Testis (tissue), 2 donors: ENCODE data around the gene GABRA4.

Source experiments
- POLR2A ChIP-seq: fragments of 450-650 bp; IDR thresholded peaks from one replicate; pipeline ENCODE4 v1.6.1; 2017; ENCODE audit warnings: antibody characterized with exemption, mild to moderate bottlenecking, moderate library complexity
- TF ChIP-seq, protein P1 (sequence below), 3 experiments: fragments of 450-650 bp in 2 of 3; fragments of 200-600 bp in 1 of 3; sonication (generic) in 1 of 3; IDR thresholded peaks; one replicate each; pipeline ENCODE4 v1.5.1; 2016 to 2019; ENCODE audit warnings: antibody characterized with exemption in 3 of 3, mild to moderate bottlenecking in 2 of 3, moderate library complexity in 1 of 3

DNA sequence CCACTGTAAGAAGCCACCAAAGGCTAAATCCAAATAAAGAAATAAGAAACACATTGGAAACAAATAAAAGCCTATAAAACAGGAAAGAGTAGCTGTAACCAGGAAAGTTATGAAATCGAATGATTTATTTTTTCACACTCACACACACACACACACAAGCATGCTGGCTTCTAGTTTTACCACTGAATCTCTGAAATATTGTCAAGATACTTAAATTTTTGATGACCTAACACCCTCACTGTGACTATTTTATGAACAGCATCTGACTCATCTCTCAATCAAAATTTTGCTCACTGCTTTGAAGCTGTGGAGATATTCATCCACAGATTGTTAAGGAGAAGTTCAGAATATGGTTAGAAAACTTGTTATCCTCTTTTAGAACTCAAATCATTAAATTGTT lies 24.1 kb upstream of the GABRA4 start:
- TF ChIP-seq, protein P1, sequence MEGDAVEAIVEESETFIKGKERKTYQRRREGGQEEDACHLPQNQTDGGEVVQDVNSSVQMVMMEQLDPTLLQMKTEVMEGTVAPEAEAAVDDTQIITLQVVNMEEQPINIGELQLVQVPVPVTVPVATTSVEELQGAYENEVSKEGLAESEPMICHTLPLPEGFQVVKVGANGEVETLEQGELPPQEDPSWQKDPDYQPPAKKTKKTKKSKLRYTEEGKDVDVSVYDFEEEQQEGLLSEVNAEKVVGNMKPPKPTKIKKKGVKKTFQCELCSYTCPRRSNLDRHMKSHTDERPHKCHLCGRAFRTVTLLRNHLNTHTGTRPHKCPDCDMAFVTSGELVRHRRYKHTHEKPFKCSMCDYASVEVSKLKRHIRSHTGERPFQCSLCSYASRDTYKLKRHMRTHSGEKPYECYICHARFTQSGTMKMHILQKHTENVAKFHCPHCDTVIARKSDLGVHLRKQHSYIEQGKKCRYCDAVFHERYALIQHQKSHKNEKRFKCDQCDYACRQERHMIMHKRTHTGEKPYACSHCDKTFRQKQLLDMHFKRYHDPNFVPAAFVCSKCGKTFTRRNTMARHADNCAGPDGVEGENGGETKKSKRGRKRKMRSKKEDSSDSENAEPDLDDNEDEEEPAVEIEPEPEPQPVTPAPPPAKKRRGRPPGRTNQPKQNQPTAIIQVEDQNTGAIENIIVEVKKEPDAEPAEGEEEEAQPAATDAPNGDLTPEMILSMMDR (IDR thresholded peaks at IDR 0.05), result no peak
- no peak for TF ChIP-seq POLR2A
